Inflammatory macrophage (primary cell): ENCODE data around the gene BHMT.
A peak's percentile ranks its signal among the peaks of the same experiment; 100 is the strongest.

ENCODE experiments used
- DNase-seq, 2 donors: peaks; one replicate each; pipeline ENCODE4 v3.0.0-alpha.2; 2020 to 2022
- total RNA-seq, 18 experiments: gene quantifications; one replicate each; lab custom pipeline; 2026; ENCODE audit warnings: mixed read lengths in 6 of 18, inconsistent platforms in 2 of 18; lab: John Stamatoyannopoulos, UW

Gene BHMT, protein sequence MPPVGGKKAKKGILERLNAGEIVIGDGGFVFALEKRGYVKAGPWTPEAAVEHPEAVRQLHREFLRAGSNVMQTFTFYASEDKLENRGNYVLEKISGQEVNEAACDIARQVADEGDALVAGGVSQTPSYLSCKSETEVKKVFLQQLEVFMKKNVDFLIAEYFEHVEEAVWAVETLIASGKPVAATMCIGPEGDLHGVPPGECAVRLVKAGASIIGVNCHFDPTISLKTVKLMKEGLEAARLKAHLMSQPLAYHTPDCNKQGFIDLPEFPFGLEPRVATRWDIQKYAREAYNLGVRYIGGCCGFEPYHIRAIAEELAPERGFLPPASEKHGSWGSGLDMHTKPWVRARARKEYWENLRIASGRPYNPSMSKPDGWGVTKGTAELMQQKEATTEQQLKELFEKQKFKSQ
- total RNA-seq = 0 to 0.07 (median 0) reads per million in 18 experiments

GRCh38 chr5:79111387-79111959 is at the start of gene BHMT:
Gene BHMT (plus strand): TSS chr5:79111809. CDS start chr5:79111886, 77 bp downstream.
- DNase-seq = no peak

DNA sequence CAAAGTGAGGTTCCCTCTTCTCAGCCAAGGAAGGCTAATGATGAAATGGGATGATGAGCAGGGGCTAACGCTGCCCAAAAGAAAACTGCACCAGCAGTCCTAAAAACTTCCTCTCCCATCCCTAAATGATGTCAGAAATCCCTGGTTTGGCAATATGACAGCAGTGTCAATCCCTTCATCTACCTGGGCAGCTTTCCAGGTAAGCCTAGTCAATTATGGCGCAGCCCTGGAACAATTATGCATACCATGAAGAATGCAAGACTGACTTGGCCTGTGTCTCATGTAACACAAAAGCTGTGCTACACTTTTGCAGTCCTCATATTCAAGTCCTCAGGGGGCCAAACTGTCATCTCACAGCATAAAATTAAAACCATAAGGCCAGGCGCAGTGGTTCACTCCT is 49.2 kb upstream of the BHMT start:
- no peak for DNase-seq

- DNase-seq = no peak
Observed at GRCh38 chr5:79069488-79070349, 41.9 kb upstream of the BHMT start, which contains the start of the genes BHMT2 and DMGDH. Gene BHMT2 (plus strand): TSS chr5:79069767. CDS start chr5:79069783, 16 bp downstream. Gene DMGDH (minus strand): TSS chr5:79069674. CDS start chr5:79069620, 54 bp downstream.

DNA sequence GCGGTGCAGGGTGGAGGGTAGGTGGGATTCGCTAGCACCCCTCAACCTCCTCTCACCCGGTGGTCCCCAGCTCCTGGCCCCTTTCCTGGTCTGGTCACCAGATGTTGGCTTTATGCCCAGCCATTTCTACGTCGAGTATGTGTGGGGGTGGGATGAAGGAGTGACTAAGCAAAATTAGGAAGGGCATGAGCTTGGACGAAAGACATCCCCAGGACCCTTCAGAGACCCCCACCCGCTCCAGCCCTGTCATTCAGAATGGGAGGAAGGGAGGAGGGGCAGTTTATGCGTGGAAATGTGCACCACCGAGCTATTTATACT is 41.3 kb upstream of the BHMT start:
- no peak for DNase-seq

GRCh38 chr5:79074641-79075040 is 37.0 kb upstream of the BHMT start:
- DNase-seq = no peak

- DNase-seq = no peak
Observed at GRCh38 chr5:79075646-79076426, 35.8 kb upstream of the BHMT start.

DNA sequence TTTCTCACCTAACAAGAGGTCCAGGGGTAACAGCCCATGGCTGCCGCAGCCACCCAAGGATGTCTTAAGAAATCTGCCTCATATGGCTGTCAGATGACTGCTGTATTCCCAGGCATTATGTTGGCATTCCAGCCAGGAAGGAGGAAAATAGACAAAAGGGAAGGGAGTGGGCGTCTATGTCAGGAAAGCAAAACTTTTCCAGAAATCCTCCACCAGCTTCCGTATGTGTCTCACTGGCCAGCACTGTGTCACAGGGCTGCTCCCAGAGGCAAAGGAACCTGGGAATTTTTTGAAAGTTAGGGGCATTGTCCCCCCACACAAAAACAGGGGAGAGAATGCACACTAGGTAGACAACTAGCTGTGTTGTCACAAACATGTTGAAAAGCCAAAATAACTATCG is 34.8 kb upstream of the BHMT start:
- no peak for DNase-seq

- DNase-seq = no peak
Observed at GRCh38 chr5:79077680-79078365, 33.8 kb upstream of the BHMT start.

- DNase-seq = no peak
Observed at GRCh38 chr5:79080804-79081203, 30.8 kb upstream of the BHMT start.

GRCh38 chr5:79081779-79082178 is 29.8 kb upstream of the BHMT start:
- no peak for DNase-seq

DNA sequence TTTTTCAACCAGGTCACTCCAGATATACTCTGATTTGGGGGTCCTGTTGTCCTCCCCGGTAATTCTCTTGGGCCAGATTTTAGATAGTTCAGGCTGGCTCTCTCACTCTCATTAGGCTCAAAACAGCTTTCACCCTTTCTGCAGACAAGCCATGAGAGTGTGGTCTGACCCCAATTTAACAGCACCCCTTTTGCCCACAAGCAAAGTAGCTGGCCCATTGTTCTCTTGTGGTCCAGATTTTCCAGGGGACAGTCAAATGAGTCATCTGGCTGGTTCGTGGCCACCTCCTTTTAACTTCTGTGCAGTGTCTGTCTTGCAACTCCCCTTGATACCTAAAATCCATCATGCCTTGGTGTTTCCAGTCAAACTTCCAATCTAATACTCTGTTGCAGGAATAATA is 25.5 kb upstream of the BHMT start:
- no peak for DNase-seq

GRCh38 chr5:79088507-79088906 is 23.1 kb upstream of the BHMT start:
- no peak for DNase-seq

DNA sequence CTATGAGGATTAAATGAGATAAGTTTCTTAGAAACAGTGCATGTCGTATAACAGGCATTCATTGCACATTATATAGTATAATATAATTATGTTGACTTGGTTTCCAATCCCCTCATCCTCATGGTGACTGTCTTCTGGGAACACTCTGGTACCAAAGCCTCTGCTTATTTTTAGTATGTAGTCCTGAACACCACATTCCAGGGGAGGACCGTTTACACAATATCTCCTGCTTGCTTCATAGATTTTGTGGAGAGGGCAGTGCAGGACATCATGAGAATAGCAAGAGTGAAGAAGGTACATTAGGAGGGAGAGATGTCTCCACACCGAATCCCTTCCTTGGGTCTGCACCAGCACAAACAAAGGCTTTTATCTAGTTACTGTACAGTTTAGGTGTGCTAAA is 20.5 kb upstream of the BHMT start:
- no peak for DNase-seq

- DNase-seq = no peak
Observed at GRCh38 chr5:79093762-79094161, 17.8 kb upstream of the BHMT start.

DNA sequence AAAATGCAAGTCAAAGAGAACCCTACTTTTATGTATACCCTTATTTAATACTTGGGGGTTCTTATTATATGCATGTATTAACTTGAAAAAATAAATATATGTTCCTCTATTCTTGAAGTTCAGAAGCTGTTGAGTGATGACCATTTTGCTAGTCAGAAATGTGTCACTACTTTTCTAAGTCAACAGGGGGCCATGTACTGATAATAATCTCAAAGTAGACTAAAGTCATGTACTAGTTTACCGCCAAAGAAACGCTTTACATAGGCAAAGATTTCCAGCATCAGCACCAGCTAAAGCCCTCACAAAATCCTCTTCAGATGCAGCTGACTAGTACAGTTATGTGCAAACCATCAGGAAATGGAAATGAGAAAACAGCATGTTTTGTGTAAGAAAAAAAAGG is 5.7 kb upstream of the BHMT start:
- DNase-seq = no peak

DNA sequence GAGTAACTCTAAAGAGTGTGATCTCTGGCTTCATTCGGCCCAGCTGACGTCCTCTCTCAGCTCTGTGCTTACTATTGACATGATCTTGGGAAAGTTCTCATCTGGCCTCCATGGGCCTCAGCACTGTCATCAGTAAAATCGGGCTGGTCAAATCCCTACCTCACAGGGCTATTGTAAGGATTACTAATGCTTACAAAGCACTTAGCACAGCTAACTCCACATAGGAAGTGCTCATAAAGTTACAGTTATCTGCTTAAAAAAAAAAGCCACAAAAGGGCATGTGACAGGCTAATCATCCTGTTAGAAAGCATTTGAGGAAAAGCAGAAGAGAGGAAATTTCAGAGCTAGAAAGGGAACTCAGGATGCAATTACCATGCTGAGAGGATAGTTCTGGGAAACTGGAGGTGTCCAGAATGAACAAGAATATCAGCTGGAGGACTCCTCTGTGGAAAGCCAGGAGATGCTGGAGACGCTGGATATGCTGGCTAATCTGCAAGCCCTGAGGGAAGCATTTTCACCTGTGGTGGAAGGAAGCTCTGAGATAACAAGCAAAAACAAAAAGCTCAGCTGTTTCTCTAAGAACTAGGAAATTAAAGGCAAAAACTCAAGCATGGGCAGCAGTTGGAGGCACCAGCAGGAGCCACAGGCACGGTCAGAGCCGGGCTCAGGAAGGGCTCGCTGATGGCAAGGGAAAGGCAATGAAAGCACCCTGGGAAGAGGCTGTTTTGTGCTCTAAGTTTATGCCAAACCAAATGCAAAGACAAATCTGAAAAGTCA is 4.4 kb upstream of the BHMT start:
- peak; percentile 80 to 91 for DNase-seq

- DNase-seq = no peak
Observed at GRCh38 chr5:79108086-79108485, 3.5 kb upstream of the BHMT start.

DNA sequence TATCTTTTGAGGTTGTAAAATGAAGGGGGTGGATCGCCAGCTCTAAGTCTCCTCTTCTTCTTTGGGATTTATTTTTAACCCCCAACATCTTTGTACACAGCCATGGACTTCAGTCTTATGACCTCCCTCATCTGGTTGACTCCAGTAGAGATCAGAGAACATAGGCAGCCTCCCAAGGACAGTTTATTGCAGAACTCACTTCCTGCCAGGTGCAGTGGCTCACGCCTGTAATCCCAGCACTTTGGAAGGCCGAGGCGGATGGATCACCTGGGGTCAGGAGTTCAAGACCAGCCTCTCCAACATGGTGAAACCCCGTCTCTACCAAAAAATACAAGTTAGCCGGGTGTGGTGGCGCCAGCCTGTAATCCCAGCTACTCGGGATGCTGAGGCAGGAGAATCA is 2.8 kb upstream of the BHMT start:
- no peak for DNase-seq

DNA sequence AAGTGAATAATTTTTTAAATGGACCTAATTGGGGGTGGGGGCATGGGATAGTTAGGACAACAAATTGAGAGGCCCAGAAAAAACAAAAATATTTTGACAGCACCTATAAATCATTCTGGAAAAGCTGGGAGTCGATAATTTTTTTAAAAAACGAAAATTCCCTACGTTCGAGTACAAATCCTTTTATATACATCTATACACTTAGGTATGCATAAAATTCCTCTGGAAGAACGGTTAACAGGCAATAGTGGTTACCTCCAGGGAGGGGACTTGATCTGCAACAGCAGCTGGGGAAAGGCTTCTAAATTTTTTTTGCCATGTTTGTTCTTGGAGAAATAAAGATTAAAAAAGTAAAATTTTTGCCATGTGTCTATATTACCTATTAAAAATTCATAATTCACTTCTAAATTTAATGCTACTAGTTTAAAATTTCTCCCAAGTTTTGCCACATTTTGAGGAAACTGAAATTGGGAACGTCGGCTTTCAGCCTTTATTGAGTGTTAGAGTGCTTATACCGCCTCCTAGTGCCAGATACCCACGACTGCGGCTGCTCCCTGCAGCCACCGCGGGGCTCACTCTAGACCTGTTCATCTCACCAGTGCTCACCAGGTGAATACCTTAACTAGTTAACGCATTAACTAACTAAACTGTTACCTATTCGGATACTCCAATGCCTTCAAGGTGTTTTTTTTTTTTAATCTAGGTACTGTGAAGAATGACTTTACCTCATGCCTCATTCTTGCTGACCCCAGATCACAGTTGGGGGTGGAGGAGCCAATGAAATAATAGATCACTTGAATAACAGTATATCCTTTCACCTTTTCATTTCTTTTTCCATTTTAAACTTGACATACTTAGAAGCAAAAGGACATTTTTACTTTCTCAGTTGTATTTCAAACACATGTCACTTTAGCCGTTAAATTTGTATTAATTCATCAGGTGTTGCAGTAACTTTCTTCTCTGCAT is 1.8 kb upstream of the BHMT start:
- peak; percentile 50 to 60 for DNase-seq
